Lower leg skin (tissue), 3 donors: ENCODE data around the gene FCMR.

ENCODE experiments used
- POLR2A ChIP-seq, 2 donors: fragments of 450-650 bp; IDR thresholded peaks; one replicate each; pipeline ENCODE4 v1.6.1; 2016 to 2017; ENCODE audit warnings: antibody characterized with exemption in 2 of 2, mild to moderate bottlenecking in 1 of 2, moderate library complexity in 1 of 2
- TF ChIP-seq, protein P1 (sequence below), 3 donors: fragments of 450-650 bp; IDR thresholded peaks; one replicate each; pipeline ENCODE4 v1.5.1; 2016; ENCODE audit warnings: antibody characterized with exemption in 3 of 3, mild to moderate bottlenecking in 3 of 3, moderate library complexity in 2 of 3

GRCh38 chr1:206935491-206936067 lies 13.8 kb upstream of the FCMR start:
- TF ChIP-seq POLR2A (IDR thresholded peaks at IDR 0.05) = no peak
- TF ChIP-seq, protein P1, sequence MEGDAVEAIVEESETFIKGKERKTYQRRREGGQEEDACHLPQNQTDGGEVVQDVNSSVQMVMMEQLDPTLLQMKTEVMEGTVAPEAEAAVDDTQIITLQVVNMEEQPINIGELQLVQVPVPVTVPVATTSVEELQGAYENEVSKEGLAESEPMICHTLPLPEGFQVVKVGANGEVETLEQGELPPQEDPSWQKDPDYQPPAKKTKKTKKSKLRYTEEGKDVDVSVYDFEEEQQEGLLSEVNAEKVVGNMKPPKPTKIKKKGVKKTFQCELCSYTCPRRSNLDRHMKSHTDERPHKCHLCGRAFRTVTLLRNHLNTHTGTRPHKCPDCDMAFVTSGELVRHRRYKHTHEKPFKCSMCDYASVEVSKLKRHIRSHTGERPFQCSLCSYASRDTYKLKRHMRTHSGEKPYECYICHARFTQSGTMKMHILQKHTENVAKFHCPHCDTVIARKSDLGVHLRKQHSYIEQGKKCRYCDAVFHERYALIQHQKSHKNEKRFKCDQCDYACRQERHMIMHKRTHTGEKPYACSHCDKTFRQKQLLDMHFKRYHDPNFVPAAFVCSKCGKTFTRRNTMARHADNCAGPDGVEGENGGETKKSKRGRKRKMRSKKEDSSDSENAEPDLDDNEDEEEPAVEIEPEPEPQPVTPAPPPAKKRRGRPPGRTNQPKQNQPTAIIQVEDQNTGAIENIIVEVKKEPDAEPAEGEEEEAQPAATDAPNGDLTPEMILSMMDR (IDR thresholded peaks at IDR 0.05) = no peak
